ENCODE measurements around the gene BNC2. TPM values are rescaled to one million over a fixed set of nuclear protein-coding genes. Genes with fewer than 3 reads are reported as not detected.

The BNC2 gene
- total and polyA plus RNA-seq, 2 of the 4 experiments (the other 2 are of a cell fraction) = 15.5 to 45.2 TPM

DNA sequence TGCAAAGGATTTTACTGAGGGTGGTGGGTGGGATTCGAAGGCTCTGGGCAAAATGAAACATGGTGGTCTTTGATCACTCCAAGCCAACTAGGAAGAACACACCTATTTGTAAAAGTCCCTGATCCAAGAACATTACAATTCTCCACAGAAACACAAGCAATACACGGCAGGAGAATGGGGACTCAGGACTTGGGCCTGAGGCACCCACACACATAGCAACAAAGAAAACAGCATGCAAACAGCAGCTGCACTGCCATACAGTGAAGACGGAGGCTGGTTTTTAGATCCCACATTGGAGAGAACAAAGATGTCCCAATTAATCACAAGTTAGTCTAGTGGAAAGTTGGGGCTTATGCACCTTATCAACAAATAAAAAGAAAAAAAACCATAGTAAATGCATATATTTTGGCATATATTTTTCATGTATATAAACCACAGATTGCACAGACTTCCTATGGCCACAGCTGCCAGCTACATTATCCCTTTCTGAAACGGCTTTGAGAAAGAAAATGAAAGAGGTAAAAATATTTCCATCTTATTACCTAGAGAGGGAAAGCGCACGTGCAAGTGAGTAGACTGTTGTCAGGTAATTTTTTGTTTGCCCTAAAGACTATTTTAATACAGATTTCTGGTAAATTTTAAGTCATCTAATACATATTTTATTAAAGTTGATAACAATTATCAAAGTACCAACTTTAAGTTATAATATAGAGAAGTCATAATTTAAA is 410.9 kb downstream of the BNC2 start:
- H2BK5ac ChIP-seq (ENCODE audit: low read depth, low read length, poor library complexity, severe bottlenecking) = no peak overlapping the region
- H3K4me3 ChIP-seq (ENCODE audit: insufficient read depth, low read depth, low read length) = no peak overlapping the region
- H3K14ac ChIP-seq (replicated peaks; ENCODE audit: low read depth, low read length) = no peak overlapping the region
- 0 out of 2 replicates have a peak overlapping the region, but pooled peaks have one; percentile 23 for H2BK20ac ChIP-seq (ENCODE audit: low read depth, low read length)
- H4K5ac ChIP-seq (ENCODE audit: low read depth, low read length) = no peak overlapping the region
- ChIA-PET CTCF (interaction anchor here (0.6 kb wide), 1 partner anchor 837 kb away, joined by 3 read pairs; no protein-coding TSS in a partner anchor), POLR2A (ENCODE audit: unreplicated experiment) (interaction anchor here (0.6 kb wide), 1 partner anchor 243 kb away, joined by 7 read pairs; no protein-coding TSS in a partner anchor)
- H4K20me1 ChIP-seq (ENCODE audit: insufficient read depth, low read length) = peaks cover 4% of the 10 kb centered on the region; the same call in 1 of the 2 replicates
- H2BK120ac ChIP-seq (ENCODE audit: low read depth, low read length) = no peak overlapping the region
- no peaks in the 10 kb centered on the region for H3K9me3 ChIP-seq (ENCODE audit: control insufficient read depth, insufficient read depth, low read length)
- no peak overlapping the region for H2AK9ac ChIP-seq (replicated peaks; ENCODE audit: low read depth, low read length, poor library complexity)
- no peak for ATAC-seq (ENCODE audit: low read depth)
- no peak overlapping the region for H3K27ac ChIP-seq (ENCODE audit: insufficient read depth, low read length)
- in situ Hi-C loops (cut with MboI; ENCODE audit: low sequenced_read_pairs) = no loop called here
- dilution Hi-C loops (cut with HindIII; ENCODE audit: low sequenced_read_pairs, unreplicated experiment) = no loop called here
- H3K79me1 ChIP-seq (ENCODE audit: low read depth in 1 of 2, low read length in 2 of 2) = peaks cover 28 to 46% of the 10 kb centered on the region in 2 experiments
- H3K56ac ChIP-seq (ENCODE audit: extremely low read depth, insufficient read depth, low read length) = no peak overlapping the region
- H3K4me1 ChIP-seq (ENCODE audit: control insufficient read depth, insufficient read depth, low read length) = peaks cover 11% of the 10 kb centered on the region
- no peaks in the 10 kb centered on the region for H3K27me3 ChIP-seq (ENCODE audit: control insufficient read depth, insufficient read depth, low read length)
- no peak overlapping the region for H2AFZ ChIP-seq (replicated peaks; ENCODE audit: low read length, poor library complexity)
- H3K36me3 ChIP-seq (ENCODE audit: control insufficient read depth, insufficient read depth, low read length) = no peaks in the 10 kb centered on the region
- no peak overlapping the region for H3K9ac ChIP-seq (ENCODE audit: low read depth, low read length)
- H2BK15ac ChIP-seq (ENCODE audit: low read depth, low read length) = no peak overlapping the region
- H4K8ac ChIP-seq (ENCODE audit: low read depth in 2 of 2, low read length in 2 of 2) = no peak overlapping the region
- H3K23ac ChIP-seq (ENCODE audit: low read depth, low read length) = no peak overlapping the region
- DNase-seq = peak; percentile 23
- H4K91ac ChIP-seq (ENCODE audit: insufficient read depth, low read depth, low read length) = no peak overlapping the region
- WGBS, 2 experiments (ENCODE audit: extremely low coverage in 2 of 2, insufficient read length in 1 of 2) = no CpG with 5 or more reads among the region's 6 CpGs
- no TSS peak for BruUV-seq (replicated peaks)
- H3K18ac ChIP-seq (ENCODE audit: low read depth, low read length) = no peak overlapping the region
- H2AK5ac ChIP-seq (ENCODE audit: low read depth, low read length) = no peak overlapping the region
- intact Hi-C loops (cut with micrococcal nuclease) = loop anchor here (1.0 kb wide), 1 partner anchor 42 kb away; no protein-coding TSS in a partner anchor
- H3K4ac ChIP-seq (ENCODE audit: low read depth, low read length) = no peak overlapping the region
- no peak overlapping the region for H3K4me2 ChIP-seq (ENCODE audit: low read depth, low read length)
- peaks cover 18% of the 10 kb centered on the region for H3K9me1 ChIP-seq (ENCODE audit: insufficient read depth, low read length)
- TF ChIP-seq FOS (IDR thresholded peaks at IDR 0.05; ENCODE audit: low read depth, low read length) (no peak), BHLHE40 (IDR thresholded peaks at IDR 0.05; ENCODE audit: low read depth, low read length) (no peak), CEBPB (IDR thresholded peaks at IDR 0.05; ENCODE audit: low read depth, low read length) (no peak), SMC3 (IDR thresholded peaks at IDR 0.05; ENCODE audit: low read depth, low read length) (no peak), RAD21 (IDR thresholded peaks at IDR 0.05; ENCODE audit: low read length) (no peak), RFX5 (IDR thresholded peaks at IDR 0.05; ENCODE audit: low read depth, low read length) (no peak), NFE2L2 (IDR thresholded peaks at IDR 0.05; ENCODE audit: low read depth, low read length) (no peak), POLR2A (IDR thresholded peaks at IDR 0.05; ENCODE audit: low read depth, low read length) (no peak), MAZ (IDR thresholded peaks at IDR 0.05; ENCODE audit: borderline replicate concordance, low read depth, low read length) (no peak), RCOR1 (IDR thresholded peaks at IDR 0.05; ENCODE audit: insufficient replicate concordance, low read length) (no peak), MXI1 (IDR thresholded peaks at IDR 0.05; ENCODE audit: borderline replicate concordance, low read depth, low read length) (no peak), CHD1 (IDR thresholded peaks at IDR 0.05; ENCODE audit: low read depth, low read length) (no peak)
- TF ChIP-seq, protein P1, sequence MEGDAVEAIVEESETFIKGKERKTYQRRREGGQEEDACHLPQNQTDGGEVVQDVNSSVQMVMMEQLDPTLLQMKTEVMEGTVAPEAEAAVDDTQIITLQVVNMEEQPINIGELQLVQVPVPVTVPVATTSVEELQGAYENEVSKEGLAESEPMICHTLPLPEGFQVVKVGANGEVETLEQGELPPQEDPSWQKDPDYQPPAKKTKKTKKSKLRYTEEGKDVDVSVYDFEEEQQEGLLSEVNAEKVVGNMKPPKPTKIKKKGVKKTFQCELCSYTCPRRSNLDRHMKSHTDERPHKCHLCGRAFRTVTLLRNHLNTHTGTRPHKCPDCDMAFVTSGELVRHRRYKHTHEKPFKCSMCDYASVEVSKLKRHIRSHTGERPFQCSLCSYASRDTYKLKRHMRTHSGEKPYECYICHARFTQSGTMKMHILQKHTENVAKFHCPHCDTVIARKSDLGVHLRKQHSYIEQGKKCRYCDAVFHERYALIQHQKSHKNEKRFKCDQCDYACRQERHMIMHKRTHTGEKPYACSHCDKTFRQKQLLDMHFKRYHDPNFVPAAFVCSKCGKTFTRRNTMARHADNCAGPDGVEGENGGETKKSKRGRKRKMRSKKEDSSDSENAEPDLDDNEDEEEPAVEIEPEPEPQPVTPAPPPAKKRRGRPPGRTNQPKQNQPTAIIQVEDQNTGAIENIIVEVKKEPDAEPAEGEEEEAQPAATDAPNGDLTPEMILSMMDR (conservative IDR thresholded peaks at IDR 0.05; ENCODE audit: low read depth, low read length) = no peak
- TF ChIP-seq, protein P2, sequence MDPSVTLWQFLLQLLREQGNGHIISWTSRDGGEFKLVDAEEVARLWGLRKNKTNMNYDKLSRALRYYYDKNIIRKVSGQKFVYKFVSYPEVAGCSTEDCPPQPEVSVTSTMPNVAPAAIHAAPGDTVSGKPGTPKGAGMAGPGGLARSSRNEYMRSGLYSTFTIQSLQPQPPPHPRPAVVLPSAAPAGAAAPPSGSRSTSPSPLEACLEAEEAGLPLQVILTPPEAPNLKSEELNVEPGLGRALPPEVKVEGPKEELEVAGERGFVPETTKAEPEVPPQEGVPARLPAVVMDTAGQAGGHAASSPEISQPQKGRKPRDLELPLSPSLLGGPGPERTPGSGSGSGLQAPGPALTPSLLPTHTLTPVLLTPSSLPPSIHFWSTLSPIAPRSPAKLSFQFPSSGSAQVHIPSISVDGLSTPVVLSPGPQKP (IDR thresholded peaks at IDR 0.05; ENCODE audit: borderline replicate concordance, low read depth, low read length) = no peak
- TF ChIP-seq, protein P3, sequence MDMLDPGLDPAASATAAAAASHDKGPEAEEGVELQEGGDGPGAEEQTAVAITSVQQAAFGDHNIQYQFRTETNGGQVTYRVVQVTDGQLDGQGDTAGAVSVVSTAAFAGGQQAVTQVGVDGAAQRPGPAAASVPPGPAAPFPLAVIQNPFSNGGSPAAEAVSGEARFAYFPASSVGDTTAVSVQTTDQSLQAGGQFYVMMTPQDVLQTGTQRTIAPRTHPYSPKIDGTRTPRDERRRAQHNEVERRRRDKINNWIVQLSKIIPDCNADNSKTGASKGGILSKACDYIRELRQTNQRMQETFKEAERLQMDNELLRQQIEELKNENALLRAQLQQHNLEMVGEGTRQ (IDR thresholded peaks at IDR 0.05; ENCODE audit: low read depth, low read length) = no peak
